ENCODE data around the gene LRTM1.

LRTM1 gene

DNA sequence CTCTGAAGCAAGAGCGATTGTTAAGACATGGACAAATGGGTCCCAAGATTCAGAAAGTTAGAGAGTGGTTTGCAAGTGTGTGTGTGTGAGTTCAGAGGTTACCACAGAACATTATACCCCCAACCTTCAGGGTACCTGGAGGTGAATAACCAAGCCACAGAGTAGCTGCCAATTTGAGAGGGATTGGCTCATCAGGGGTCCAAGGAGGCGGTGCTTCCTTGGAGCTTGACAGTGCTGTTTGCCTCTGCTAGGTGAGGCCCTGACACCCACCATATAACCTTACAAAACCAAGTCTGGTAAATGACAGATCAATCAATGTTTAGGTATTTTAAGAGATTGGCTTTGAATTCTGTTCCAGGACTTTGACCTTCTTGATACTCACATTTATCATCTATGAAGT lies 35.7 kb downstream of the LRTM1 start:
- no peak for DNase-seq (ENCODE audit: low read depth)

DNA sequence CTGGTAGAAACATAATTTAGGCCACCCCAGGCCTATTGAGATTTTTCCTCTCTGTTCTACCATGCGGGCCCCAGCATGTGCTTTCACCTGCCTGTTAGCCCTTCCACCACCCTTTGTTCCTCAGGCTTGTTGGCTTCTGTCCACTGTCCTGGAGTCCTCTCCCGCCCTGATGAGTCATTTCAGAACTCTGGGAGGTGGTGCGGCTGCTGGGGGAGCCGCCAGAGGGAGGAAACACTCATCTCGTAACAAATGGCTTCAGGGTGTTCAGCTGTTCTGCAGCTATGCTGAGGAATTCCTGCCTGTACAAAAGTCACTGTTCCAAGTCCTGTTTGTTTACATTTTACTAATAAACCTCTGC lies 36.3 kb downstream of the LRTM1 start:
- no peak for DNase-seq (ENCODE audit: low read depth)

DNA sequence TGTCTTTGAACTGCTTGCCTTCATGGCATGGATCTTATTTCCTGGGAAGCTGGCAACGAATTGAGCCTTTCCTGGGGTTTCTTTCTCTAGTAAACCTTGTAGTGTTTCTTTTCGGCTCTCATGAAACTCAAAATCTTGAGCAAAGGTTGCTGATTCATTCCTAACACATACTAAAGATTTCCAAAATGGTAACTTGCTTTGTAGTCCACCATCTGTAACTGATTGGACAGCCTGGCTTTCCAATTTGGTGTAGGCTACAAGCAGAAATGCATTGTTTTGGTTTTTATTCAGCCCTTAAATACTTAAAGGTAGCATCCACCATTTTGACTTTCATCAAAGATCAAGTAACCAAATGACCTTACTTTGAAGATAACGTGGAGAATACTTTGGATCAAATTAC lies 38.1 kb downstream of the LRTM1 start:
- DNase-seq (ENCODE audit: low read depth): no peak

DNA sequence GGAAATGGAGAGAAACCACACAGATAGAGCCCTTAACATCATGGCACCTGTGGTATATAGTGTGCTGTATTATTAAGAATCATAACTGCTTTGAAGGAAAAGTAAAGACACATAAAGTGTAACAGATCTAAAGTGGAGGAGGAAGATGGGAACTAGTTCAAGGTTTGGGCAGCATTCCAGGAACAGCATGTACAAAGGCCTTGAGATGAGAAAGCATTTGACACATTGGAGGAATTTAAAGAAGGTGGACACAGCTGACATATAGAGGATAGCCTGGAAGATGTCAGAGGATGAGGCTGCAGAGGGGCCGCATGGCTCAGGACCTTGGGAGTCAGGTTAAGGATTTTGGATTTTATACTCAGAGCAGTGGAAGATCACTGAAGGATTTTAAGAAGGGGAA lies 39.0 kb downstream of the LRTM1 start:
- DNase-seq (ENCODE audit: low read depth): no peak

DNA sequence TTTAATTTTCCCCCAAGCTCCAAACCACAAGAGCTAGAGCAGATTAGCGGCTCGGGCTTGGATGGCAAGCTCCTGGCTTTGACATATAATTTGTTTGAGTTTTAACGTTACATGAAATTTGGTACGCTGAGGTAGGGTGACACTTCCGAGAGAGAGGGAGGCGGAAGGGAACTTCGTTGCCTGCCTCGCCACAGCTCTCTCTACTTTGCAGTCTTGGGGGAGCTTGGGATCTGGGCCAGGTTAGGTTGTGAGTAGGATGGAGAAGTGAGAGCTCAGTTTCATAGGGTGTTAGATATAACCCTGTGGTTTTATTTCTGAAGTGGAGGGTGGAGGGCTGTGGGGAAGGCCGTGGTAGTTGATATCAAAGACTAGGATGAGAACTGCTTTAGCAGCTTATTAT lies 39.7 kb downstream of the LRTM1 start:
- no peak for DNase-seq (ENCODE audit: low read depth)

DNA sequence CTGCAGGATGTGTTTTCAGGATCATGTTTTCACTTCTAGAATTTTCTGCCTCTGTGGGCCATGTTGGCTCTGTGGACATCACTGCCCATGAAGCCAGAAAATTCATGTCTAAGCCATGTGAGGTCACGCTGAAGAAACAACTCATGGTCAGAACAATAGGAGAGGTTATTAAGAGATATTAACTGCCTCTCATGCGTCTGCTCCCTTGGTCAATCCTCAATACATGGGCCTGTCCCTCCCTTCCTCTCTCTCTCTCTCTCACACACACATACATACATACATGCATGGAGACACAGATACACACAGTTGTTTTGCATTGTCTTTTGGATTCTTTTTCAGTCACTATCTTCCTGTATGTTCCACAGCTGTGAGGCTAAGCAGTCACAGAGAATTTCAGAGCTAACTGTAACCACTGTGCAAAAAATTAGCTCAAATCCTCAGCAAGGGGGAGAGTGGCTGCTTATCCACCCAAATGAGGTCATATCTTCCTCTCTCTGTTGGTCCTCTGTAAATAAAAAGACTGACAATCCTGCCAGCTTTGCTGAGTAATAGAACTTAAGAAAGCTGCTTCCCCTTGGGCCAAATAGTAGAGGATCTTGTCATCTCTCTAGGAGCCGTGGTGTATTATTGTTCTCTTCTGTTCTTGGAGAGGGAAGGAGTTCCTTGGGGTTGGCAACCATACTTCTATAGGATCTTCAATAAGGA lies 45.6 kb downstream of the LRTM1 start:
- no peak for DNase-seq (ENCODE audit: low read depth)

DNA sequence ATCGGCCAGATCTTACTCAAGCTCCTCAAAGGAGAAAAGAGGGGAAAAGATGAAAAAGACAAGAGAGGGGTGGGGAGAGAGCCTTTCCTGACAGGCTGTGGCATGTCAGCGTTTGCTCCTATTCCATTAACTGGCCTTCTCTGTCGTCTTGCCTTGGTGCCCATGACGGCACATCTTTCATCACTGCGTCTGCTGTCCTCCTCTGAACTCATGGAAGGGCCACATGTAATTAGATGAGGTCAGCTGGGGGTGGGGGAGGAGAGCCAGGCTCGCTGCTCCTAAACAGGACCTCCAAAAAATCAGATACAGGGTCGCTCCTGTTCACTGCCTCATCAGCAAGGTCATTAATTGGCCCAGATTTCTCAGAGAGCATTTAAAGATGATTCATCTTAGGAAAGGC lies 49.7 kb downstream of the LRTM1 start:
- DNase-seq (ENCODE audit: low read depth): no peak

DNA sequence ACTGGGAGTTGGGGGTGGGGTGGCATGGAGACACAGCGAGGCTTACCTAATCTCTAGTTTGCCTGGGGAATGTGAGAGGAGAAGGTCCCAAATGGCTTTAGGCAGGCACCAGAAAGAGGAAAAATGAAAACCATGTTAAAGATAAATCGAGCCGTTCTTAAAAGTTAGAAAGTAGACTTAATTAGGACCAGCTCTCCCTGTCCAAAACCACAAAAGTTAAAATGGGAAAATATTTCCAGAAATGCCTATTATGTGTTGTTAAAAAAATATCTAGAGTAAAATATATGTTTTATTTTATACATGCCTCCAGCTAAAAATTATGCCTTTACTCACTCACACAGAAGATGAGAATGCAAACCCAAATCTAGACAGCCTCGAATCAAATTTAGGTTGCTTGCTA lies 50.1 kb downstream of the LRTM1 start:
- DNase-seq (ENCODE audit: low read depth): no peak

DNA sequence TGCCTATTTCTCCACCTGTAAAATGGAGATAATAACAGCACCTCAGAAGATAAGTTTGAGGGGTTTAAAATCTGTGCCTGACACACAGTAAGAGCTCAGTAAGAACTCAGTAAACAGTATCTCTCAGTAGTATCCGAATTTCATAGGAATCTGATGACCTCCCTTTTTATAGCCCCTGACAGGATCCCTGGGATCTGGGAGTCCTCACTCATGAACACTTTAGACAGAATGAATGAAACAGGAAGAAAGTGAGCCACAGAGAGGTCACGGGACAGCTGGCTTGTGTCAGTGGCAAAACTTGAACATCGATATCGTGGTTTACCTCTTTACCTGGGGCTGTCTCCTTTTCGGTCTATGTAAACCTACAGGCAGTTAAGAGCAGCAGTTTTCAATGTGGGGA lies 51.2 kb downstream of the LRTM1 start:
- no peak for DNase-seq (ENCODE audit: low read depth)

DNA sequence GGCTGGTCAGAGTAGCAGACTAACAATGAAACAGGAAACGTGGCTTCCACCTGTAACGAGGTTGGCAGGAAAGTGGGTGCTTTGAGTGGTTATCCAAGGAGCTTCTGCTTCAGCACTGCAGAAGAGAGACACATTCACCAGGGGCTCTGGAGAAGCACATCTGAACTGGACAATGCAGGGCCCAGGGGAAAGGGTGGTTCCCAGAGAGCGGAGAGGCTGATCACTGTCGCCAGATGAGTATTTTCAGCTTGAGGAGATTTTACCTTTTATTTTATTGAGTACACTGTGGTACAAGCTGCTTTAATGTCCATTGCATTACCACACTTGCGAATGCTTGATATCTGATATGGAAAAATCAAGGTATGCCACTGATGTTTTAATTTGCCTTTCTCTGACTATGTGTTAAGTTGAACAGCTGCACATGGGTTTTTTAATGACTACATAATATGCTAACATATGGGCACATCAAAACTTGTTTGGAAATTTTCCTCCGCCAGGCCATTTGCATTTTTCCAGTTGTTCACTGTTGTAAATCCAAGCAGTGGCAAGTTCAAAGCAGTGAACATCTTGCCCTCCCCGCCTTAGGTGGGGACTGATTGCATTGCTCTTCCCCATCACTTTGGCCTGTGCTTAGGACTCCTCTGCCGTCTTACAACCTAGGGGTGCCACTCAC lies 52.1 kb downstream of the LRTM1 start:
- no peak for DNase-seq (ENCODE audit: low read depth)

DNA sequence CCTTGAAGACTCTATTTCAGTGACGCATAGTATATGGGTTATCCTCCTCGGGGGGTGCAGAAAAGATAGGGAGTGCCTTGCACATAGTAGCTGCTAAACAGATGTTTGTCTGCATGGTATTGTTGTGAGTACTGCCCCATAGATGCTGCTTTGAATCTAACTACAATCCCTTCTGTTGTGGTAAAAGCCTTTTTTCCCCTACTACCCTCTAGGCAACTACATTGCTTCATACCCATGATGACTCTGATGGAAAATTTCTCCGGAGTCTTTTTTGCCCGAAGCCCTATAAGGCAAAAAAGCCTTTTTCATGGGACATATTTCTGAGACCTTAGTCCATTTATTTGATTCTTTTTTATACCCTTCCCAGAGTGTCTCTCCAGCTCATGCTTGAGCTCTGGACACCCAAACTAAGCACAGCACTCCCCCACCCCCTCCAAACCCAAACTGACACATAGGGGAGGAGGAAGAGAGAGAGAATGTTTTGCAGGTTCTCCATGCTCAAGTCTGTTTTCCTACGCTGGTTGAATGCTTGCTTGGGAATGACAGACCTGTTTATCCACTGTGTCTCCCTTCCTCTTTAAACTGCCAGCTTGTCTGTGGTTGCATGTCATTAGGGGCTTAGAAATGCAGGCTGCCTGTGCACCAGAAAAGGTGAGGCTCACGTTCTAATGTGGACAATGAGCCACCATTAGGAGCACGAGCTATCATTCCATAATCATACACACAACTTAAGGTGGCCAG lies 52.9 kb downstream of the LRTM1 start:
- DNase-seq (ENCODE audit: low read depth): no peak

DNA sequence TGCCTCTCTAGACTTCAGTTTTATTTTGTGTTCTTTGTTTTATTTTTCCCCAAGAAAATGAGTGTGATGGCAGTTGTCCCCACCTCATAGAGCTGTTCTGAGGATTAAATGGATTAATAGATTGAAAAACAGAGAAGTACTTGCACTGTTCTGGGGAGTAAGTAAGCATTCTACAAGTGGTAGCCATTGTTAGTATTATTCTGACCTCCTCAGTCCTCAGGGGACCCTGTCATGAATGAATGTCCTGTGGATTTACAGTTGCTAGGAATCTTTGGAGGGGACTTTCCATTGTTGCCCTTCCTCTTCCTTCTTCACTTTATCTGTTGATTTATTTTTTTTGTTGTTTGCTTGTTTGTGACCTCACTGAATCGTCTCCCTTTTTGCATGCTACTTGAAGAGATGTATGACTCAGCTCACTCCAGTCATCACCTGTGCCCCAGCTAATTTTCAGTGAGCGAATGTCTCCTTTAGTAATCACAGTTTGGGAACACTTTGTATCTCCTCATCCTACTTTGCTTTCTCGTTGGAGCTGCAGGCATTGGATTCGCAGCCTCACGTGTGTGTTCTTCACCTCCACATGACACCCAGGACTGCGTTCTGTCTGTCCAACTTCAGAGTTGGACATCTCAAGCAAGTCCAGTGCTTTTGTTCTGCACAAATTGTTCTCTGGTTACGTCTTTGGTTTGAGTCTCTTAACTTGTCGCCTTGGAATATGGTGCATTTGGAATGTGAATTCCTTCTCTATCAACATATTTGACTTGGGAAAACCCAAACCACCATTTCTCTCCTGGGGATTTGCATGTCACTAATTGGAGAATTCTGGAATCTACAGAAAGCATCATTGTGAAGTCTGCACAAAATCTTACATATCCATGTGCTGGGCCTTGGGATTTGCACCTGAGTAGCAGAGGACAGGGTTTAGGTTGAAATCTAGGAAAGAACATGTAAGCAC lies 54.5 kb downstream of the LRTM1 start:
- DNase-seq (ENCODE audit: low read depth): no peak

DNA sequence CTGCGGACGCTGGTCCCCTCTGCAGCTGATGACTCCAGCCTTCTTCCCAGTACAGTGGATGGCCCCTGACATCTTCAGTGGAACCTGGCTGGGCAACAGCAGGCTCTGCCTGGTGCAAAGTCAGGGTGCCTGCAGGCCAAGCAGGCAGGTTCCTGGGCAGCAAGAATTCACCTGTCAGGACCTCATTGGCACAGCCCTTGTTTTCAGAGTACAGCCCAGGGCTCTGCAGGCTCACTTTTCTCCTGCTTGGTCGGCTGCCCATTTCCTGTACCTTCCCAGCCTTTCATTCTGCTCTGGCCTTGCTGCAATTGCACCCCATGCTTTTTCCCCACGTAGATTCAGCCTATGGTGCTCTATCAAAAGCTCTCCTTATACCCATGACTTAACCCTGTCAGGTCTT lies 56.0 kb downstream of the LRTM1 start:
- DNase-seq (ENCODE audit: low read depth): no peak

DNA sequence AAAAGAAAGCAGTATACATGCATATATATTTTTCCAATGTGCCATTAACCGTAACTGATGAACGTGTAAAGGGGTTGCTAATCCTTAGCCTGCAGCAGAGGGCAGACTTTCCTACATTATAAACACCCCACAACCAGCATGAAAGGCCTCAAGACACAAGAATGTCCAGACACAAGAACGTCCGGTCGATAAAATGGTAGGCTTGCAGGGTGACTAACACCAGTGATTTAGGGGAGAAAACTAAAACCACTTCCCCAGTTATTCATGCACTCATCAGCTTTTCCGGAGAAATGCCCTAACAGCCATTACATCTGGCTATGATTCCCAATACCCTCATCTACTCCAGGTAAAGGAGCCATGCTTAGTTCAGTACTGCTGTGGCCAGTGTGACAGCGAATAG lies 57.4 kb downstream of the LRTM1 start:
- no peak for DNase-seq (ENCODE audit: low read depth)

Data from activated T-cell treated with anti-CD3 and anti-CD28 coated beads for 24 hours (primary cell).